Ramos (cell line): ENCODE data around the gene CYP46A1.

Source experiments
- in situ Hi-C: fragments of 300-500 bp; cut with MboI; formaldehyde crosslinking; loops from one replicate; pipeline ENCODE4 v1.14.3; 2022; ENCODE audit warnings: low sequenced_read_pairs; ENCODE audit not compliant: unreplicated experiment

CYP46A1 gene

GRCh38 chr14:99725774-99726537, 41.9 kb downstream of the CYP46A1 start:
- in situ Hi-C loops: loop anchor here (10.0 kb wide), 1 partner anchor 159 kb away; no protein-coding TSS in a partner anchor

GRCh38 chr14:99726538-99727095, 42.5 kb downstream of the CYP46A1 start:
- in situ Hi-C loops: loop anchor here (10.0 kb wide), 1 partner anchor 158 kb away; no protein-coding TSS in a partner anchor

DNA sequence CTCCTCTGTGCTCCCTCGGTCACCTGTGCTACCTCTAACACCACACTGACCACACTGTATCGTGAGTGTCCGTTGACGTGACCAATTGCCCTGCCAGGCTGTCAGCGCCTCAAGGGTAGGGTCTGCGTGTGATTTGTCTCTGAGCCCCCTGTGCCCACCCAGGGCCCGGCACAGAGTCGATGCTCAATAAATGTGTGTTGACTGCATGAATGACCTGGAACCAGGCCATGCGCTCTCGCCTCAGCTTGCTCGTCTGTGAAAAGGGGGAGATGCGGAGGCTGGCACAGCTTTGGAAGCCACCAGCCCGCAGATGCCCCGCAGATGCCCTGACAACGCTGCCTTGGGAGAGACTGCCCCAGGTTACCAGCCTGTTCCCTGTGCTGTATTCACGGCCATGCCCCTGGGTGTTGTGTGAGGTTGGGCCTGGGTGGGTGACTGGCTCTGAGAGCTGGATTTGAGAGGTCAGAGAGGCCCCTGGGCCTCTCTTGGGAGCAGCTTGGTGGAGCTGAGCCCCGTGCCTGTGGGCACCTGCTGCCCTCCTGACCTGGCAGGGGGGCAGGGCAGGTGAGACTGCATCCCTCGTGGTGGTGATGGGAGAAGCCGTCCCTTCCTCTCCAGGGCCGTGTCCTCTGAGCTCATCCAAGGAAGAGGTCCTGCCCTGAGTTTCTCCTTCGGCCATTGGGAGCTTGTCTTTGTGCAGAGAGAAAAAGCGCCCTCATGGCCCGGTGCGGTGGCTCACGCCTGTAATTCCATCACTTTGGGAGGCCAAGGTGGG, 43.2 kb downstream of the CYP46A1 start:
- in situ Hi-C loops: loop anchor here (10.0 kb wide), 1 partner anchor 158 kb away; no protein-coding TSS in a partner anchor

GRCh38 chr14:99728231-99728920, 44.3 kb downstream of the CYP46A1 start:
- in situ Hi-C loops: loop anchor here (10.0 kb wide), 1 partner anchor 156 kb away; no protein-coding TSS in a partner anchor

DNA sequence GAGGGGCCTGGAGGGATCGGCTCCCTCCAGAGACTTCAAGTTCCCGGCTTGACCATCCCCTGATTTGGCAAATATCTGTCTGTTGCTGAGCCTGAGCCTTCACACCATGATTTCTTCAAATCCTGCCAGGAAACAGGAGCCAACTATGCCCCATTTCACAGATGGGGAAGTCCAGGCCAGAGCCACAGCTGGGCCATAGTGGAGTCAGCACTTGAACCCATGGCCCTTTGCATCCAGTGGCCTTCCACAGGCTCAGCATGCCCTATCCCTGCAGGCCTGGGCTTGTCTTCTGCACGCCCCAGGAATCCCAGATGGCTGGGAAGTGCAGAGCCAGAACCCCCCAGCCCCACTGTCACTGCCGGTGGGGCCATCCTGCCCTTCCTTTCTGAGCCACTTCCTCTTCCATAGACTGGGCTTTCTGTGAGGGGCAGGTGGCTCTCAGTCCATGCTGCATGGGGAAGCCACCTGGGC, 44.9 kb downstream of the CYP46A1 start:
- in situ Hi-C loops: loop anchor here (10.0 kb wide), 1 partner anchor 156 kb away; no protein-coding TSS in a partner anchor

DNA sequence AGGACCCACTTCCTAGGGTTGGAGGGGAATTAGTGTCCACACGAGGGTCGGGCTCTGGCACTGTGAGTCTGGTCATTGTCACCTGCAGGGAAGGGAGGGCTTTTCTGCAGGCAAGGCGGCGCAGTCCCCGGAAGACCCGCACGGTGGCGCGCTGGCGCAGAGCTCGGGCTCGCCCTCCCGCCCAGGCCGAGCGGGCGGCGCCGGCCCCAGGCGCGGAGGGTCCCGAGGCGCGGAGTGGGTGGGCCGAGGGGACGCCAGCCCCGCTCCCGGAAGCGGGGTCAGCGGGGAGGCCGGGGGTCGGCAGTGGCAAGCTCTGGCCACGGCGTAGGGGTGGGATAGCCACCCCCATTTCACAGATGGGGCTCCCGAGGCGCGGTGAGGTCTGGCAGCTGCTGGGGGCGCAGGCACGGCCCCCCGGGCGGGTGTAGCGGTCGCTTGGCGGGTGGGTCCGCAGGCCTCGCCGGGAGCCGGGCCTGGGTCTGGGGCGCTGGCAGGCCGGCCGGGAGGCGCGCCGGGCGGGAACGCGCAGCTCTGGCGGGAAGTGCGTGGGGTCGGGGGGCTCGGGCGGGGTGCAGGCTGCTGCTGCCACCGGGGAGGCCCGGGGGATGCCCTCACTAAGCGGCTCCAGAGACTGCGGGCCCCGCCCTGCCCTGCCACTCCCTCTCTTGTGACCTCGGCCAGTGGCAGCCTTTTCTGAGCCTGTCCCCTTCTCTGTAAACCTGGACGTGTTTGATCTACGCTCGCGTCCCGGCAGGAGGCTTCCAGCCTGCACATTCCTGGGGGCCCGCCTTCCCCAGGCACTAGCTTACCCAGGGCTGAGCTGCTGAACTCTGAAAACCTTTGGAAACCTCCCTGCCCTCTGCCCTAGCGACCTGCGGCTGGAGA, 46.1 kb downstream of the CYP46A1 start:
- in situ Hi-C loops: loop anchor here (10.0 kb wide), 1 partner anchor 155 kb away; no protein-coding TSS in a partner anchor

DNA sequence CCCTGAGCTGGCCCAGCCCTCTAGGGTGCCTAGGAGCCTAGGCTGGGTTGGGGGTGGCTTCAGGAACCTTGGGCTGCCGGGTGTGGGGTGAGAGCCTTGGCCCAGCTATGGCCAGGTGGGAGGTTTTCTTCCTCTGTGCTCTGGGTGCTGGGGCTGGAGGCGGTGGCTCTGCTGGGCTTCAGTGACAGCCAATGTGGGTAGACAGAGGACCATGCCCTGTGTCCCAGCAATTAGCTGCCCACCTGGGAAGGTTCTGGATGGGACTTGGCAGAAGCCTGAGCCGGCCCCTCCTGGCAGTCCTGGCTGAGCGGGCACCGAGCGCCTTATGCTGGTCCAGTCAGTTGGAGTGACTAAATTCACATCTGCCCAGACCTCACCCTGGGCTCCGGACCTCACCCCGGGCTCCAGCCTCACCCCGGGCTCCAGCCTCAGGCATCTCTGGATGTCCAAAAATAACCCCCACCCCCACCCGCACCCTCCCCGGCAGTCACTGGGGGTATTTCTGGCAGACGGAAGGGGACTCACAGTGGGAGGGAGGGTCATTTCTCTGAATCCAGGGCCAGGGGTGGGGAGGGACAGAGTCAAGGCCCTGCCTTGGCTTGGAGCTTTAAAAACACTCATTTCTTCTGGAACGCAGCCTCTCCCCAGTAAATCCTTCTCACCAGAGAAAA, 46.9 kb downstream of the CYP46A1 start:
- in situ Hi-C loops: no loop called here

DNA sequence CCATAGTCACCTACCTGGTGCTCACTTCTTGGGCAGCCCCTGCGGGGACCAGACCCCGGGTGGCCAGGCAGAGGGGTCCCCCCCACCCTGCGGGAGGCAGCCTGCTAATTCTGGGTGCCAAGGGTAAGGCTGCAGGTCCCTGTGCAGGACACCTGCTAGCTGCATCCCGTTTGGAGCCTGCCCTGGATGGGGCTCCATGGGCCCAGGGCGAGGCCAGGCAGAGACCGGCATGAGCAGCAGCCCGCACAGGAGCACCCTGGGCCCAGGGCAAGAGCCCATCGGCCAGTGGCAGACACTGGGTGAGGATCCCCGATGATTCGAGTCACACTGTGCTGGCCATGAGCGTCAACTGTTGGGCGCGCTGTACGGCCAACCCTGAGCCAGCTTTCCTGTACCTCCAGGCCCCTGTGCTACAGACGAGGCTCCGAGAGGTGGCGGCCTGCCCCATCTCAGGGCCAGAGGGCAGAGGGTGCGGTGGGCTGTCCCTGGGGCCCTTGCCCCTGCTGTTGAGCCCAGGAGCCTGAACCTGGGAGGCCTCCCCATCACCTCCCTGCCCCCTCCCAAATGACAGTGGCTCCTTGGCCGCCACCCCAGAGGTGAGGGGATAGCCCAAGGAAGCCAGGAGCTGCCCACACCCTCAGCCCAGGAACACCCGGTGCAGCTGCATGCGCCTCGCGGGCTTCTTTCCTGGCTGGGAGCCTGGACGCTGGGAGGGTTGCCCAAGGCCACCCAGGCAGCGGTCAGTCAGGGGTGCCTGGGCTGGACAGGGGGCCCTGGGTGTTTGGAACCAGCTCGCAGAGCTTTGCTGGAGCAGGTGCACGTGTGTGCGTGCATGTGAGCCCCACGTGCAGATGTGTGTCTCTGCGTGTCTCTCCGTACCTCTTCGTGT, 47.7 kb downstream of the CYP46A1 start:
- in situ Hi-C loops: no loop called here

GRCh38 chr14:99732436-99733210, 48.5 kb downstream of the CYP46A1 start:
- in situ Hi-C loops: no loop called here

DNA sequence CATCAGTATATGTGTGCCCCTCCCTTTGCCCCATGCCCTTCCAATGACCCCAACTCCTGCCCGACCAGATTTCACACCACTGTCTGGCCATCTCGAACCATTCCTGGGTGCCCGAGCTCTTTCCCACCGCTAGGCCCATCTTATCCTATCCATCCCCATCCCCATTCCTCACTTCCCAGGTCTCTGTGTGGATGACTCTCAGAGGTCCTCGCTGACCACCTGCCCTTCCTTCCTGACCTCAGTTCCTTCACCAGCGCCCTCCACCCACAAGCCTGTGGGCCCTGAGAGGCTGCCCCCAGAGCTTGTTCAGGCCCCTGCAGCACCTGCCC, 49.1 kb downstream of the CYP46A1 start:
- in situ Hi-C loops: no loop called here

GRCh38 chr14:99733540-99734405, 49.7 kb downstream of the CYP46A1 start:
- in situ Hi-C loops: no loop called here

GRCh38 chr14:99734406-99735051, 50.4 kb downstream of the CYP46A1 start:
- in situ Hi-C loops: no loop called here

GRCh38 chr14:99735189-99736135, 51.4 kb downstream of the CYP46A1 start:
- in situ Hi-C loops: no loop called here

GRCh38 chr14:99736603-99737371, 52.7 kb downstream of the CYP46A1 start:
- in situ Hi-C loops: no loop called here
